CD4-positive, alpha-beta T cell treated with Interleukin-21 for 1 hour (primary cell): ENCODE results near the gene DENND6B.
"Not testable (repeated sequence)": the region's sequence is repeated elsewhere in the genome, so short reads cannot be mapped to it uniquely, and the experiment has no call there.

Source experiments
- DNase-seq: peaks from one replicate; pipeline ENCODE4 v3.0.0-alpha.2; 2020

DENND6B gene, protein sequence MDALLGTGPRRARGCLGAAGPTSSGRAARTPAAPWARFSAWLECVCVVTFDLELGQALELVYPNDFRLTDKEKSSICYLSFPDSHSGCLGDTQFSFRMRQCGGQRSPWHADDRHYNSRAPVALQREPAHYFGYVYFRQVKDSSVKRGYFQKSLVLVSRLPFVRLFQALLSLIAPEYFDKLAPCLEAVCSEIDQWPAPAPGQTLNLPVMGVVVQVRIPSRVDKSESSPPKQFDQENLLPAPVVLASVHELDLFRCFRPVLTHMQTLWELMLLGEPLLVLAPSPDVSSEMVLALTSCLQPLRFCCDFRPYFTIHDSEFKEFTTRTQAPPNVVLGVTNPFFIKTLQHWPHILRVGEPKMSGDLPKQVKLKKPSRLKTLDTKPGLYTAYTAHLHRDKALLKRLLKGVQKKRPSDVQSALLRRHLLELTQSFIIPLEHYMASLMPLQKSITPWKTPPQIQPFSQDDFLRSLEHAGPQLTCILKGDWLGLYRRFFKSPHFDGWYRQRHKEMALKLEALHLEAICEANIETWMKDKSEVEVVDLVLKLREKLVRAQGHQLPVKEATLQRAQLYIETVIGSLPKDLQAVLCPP

DNA sequence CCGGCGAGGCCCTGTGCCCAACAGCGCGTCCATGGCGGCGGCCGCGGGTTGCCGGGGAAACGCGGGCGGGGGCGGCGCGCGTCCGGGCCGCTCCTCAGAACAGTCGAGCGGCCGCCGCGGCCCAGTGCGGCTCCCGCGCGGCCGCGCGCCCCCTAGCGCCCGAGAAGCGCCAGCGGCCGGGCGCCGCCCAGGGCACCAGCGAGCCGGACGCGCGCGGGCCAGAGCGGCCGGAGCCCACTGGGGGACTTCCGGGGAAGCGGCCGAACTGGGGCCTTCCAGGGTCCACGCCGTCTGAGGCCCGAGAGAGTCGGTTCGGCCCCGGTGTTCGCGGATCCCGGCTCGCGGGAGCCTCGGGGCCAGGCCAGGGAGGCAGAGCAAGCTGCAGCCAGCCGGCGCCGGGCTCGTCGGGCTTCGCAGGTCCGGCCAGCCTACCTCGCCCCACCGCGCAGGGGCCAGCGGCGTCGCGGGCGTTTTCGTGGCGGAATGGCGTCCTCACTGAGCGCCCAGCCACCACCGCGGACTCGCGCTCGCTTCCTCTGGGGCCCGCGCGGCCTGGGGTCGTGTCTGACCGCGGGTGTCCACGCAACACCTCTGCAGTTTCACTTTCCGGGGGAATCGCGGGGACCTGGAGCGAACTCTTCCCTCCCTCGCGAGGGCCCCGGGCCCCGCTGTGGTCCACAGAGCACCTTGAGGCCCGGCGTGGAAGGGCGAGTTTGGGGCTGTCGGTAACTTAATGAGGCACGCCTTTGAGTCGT, at the start of gene DENND6B:
Gene DENND6B (minus strand): TSS at position 57 of the 755 bp plus-strand sequence. CDS start 24 bp downstream, at position 33.
- DNase-seq: peak; percentile 72

DNA sequence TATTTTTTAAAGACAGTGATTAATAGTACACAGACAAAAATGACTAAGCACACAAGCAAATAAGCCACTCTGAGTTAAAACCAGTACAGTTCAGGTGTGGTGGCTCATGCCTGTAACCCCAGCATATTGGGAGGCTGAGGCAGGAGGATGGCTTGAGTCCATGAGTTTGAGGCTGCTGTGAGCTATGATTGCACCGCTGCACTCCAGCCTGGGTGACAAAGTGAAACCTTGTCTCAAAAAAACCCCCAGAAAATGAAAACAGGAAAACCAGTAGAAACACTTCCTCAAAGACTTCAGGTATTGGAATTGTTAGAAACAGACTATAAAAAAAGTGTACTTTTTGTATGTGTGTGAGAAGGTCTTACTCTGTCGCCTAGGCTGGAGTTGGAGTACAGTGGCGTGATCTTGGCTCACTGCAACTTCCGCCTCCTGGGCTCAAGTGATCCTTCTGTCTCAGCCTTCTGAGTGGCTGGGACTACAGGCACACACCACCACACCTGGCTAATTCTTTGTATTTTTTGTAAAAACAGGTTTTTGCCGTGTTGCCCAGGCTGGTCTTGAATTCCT, 49.4 kb upstream of the DENND6B start:
- DNase-seq: no peak

DNA sequence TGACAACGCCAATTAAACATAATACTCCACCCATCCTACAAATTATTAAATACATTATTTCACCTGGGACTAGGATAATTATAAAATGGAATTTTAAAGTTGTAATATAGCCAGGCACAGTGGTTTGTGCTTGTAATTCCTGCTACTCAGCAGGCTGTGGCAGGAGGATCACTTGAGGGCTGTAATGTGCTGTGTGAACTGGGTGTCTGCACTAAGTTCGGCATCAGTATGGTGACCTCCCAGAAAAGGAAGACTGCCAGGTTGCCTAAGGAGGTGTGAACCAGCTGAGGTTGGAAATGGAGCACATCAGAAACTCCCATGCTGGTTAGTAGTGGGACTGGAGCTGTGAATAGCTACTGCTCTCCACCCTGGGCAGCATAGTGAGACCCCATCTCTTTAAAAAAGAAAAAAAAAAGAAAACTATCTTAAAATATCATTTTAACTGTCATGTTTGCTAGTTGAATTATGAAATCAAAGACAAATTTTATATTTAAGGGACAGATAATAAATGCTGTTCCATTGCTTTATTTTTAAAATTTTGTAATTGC, 44.4 kb upstream of the DENND6B start:
- DNase-seq: no peak

DNA sequence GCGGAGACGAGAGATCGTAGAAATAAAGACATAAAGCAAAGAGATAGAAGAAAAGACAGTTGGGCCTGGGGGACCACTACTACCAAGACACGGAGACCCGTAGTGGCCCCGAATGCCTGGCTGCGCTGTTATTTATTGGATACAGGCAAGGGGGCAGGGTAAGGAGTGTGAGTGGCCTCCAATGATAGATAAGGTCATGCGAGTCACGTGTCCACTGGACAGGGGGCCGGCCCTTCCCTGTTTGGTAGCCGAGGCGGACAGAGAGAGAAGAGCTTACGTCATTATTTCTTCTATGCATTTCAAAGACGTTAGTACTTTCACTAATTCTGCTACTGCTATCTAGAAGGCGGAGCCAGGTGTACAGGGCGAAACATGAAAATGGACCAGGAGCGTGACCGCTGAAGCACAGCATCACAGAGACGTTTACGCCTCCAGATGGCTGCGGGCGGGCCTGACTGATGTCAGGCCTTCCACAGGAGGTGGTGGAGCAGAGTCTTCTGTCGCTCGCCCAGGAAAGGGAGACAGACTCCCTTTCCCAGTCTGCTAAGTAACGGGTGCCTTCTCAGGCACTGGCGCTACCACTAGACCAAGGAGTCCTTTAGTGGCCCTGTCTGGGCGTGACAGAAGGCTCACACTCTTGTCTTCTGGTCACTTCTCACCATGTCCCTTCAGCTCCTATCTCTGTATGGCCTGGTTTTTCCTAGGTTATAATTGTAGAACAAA, 41.1 kb upstream of the DENND6B start:
- DNase-seq: no peak

DNA sequence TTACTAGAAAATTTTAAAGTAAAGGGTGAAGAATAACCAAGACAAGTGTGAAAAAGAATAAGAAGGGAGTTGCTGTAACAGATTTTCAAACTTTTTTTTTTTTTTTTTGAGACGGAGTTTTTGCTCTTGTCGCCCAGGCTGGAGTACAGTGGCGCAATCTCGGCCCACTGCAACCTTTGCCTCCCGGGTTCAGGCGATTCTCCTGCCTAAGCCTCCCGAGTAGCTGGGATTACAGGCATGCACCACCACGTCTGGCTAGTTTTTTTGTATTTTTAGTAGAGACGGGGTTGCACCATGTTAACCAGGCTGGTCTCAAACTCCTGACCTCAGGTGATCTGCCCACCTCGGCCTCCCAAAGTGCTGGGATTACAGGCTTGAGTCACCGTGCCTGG, 37.0 kb upstream of the DENND6B start:
- not testable (repeated sequence) for DNase-seq

DNA sequence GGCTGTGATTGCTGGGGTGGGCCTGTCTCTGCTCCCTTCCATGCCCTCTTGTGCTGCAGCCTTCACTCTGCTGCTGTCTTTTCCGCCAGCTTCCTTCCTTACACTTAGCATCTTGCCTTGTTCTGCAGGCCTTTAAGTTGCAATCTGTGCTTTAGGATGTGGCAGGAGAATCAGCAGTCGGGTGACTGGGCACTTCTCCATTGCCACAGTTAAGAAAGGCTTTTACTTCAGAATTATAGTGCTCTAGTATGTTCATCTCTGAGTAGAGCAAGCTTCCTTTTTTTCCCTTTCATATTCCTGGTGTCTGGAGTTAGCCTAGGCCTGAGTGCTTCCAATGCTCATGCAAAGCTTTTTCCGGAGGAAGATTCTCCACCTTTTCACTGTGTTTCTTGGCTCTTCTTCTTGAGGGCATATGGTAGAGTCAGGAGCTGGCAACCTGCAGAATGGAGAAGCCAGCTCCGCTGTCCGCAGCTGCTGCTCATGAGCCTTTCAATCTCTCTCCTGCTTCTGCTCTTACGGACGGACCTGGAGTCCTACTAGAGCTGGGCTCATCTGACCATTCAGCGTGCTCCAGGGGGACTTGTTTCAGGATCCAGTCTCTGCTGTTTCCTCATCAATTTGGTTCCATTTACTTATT, 36.5 kb upstream of the DENND6B start:
- no peak for DNase-seq

DNA sequence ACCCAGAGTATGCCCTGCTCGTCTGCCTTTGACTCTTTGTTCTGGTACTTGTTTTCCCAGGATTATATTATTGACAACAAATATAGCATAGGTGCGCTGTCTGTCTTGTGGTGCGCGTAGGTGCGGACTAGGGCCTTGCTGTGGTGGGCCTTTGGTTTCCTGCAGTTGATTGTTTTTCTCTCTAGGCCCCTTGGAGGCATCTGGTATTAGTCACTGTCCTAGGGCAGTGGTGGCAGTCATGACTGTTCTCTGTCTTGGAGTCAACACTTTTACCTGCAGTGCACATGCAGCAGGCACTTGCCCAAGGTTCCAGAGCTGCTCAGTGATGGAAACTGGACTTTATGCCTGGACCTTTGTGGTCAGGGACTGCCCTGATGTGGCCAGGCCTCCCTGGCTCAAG, 34.9 kb upstream of the DENND6B start:
- DNase-seq: no peak

DNA sequence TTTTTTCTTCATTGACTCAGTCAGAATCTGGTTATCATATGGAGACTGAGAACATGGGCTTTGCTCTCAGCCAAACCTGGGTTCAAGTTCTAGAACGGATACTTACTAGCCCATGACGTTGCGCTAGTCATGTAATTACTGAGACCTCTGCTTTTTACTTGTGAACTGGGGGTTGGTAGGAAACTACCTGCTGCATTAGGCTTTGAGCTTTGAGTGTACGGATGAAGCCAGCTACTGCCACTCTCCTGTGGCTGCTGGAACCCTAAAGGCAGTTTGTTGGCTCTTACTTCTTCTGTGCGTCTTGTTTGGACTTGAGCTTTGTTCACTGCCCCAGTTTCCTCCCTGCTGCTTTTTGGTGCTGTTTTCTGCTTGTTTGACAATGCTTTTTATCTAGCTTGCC, 34.4 kb upstream of the DENND6B start:
- DNase-seq: no peak

DNA sequence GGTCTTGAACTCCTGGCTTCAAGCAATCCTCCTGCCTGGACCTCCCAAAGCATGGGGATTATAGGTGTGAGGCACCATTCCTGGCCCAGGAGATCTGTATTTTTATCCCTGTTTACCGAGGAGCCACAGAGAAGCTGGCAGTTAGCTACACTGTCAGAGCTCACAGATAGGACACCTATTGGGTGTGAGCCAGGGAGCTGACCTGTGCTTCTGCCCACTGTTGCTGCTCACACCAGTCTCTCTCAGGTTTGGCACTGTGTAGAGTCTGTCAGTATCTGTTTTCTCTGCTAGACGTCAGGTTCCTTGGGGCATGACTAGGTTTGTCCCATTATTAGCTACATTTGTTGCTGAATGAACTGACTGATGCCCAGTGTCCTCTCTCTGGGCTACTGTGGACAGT, 33.8 kb upstream of the DENND6B start:
- no peak for DNase-seq

DNA sequence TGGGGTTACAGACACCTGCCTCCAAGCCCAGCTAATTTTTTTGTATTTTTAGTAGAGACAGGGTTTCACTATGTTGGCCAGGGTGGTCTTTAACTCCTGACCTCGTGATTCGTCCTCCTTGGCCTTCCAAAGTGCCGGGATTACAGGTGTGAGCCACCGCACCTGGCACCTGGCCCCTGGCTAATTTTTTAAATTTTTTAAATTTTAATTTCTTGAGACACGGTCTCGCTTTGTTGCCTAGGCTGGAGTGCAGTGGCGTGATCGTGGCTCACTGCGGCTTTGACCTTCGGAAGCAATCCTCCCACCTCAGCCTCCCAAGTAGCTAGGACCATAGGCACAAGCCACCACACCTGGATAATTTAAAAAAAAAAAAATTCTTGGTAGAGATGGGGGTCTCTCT, 30.9 kb upstream of the DENND6B start:
- DNase-seq: no peak

DNA sequence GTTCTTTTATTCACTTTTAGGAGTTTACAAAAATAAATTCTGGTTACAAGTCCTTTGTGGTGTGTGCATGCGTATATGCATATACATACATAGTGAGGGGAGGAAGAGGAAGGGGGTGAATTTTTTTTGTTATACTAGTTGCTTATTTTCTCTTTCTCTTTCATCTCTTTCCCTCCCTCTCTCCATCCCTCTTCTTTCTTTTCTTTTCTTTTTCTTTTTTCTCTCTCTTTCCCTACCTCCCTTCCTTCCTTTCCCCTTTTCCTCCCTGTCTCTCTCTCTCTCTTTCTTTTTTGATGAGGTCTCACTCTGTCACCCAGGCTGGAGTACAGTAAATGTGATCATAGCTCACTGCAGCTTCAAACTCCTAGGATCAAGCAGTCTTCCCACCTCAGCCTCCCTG, 30.4 kb upstream of the DENND6B start:
- DNase-seq: no peak

DNA sequence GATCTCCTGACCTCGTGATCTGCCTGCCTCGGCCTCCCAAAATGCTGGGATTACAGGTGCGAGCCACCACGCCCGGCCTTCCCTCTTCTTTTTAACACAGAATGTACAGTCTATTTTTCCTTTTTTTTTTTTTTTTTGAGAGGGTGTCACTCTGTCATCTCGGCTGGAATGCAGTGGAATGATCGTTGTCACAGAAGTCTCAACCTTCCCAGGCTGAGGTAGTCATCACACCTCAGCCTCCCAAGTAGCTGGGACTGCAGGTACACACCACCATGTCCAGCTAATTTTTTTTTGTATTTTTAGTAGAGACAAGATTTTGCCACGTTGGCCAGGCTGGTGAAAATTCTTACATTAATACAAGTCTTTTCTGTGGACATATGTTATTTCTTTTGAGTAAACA, 29.4 kb upstream of the DENND6B start:
- DNase-seq: no peak

DNA sequence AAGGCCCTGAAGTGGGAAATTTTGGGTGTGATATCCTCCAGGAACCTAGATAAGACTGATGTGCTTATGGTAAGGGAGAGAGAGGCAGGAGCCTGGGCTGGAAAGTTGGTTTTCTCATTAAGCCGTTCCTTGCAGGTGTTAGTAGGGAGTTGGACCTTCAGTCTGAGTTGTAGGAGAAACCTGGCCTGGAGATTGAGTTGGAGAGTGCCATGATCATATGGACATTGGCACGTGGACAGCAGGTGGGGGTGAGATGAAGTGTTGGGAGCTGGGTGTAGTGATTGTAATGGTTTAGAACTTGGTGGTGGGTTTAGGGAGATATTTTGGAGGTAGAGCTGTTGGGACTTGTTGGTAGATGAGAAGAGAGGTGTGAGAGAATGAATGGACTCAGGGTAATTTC, 21.2 kb upstream of the DENND6B start:
- no peak for DNase-seq

DNA sequence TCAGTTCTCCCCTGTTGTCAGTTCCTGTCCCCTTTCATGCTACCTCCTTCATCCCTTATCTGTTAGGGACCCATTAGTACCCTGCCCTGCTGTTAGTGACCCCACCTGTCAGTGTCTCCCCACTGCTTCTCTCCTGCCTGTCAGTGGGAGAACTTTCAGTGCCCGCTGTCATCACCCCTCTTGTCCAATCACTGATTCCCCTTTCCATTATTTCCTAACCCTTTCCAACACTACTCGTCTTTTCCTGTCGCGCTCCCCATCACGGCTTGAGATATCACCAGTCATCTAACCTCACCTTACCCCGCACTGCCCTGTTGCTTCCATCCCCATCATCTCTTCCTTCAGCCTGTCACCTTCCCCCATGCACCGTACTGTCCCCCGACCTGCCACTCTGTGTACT, 20.3 kb upstream of the DENND6B start:
- DNase-seq: no peak

DNA sequence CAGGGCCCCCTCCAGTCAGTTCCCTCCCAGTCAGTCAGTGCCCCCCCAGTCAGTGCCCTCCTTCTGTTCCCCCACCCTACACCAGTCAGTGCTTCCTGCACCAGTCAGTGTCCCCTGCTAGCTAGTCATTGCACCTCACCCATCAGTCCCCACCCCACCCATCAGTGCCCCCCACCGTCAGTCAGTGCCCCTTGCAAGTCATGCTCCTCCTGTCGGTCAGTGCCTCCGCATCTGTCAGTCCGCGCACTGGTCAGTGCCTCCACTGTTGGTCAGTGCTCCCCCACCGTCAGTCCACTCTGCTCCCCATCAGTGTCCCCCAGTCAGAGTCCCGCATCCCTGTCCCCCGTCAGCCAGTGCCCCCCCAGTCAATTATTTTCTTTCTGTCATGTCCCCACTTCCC, 19.7 kb upstream of the DENND6B start:
- DNase-seq: no peak

DNA sequence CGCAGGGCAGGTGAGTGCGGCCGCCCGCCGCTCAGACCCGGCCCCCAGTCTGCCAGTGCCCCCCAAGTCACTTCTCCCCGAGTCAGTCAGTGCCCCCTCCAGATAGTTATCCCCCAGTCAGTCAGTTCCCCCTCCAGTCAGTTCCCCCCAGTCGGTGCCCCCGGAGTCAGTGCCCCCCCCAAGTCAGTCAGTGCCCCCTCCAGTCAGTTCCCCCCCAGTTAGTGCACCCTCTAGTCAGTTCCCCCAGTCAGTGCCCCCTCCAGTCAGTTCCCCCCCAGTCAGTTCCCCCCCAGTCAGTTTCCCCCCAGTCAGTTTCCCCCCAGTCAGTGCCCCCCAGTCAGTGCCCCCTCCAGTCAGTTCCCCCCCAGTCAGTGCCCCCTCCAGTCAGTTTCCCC, 16.7 kb upstream of the DENND6B start:
- no peak for DNase-seq

DNA sequence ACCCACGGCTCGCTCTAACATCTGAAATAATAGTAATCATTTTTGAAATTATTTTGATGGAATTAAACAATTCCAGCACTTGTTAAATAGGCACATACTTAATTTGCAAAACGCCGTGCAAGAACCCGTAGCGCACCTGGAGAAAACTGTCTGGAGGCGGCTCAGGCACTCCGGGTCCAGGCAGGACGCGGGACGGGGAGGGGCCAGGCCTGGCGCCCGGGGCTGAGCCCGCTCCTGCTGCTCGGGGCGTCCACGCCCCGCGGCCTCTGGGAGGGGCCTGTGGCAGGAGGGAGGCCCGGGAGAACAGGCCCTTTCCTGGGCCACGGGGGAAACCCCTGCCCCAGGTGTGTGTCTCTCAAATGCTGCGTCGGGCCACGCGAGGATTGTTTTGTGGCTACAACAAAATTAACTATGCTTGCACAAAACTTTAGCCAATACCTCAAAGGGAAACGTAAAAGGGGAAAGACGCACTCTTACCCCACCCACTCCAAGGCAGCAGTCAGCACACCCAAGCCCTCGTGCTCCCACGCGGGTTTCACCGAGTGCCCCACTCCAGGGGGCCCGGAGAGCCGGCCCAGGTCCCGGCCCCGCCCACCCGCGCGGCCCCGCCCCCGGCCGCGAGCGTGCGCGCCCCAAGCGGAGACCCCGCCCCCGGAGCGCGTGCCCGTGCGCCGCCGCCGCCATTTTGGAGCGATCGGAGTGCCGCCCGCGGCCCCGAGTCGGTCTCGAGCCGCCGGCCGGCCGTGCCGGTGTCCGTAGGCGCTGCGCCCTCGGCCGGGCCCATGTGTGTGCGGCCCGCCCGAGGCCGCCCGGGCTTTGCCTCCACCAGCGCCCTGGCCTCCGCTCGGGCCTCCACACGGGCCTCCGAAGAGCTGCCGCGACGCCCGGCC, 16.1 kb upstream of the DENND6B start, which contains the start of gene PPP6R2:
Gene PPP6R2 (plus strand): TSS at position 677 of the 890 bp plus-strand sequence. CDS start 50,582 bp downstream, outside the sequence.
- DNase-seq: peak; percentile 89

DNA sequence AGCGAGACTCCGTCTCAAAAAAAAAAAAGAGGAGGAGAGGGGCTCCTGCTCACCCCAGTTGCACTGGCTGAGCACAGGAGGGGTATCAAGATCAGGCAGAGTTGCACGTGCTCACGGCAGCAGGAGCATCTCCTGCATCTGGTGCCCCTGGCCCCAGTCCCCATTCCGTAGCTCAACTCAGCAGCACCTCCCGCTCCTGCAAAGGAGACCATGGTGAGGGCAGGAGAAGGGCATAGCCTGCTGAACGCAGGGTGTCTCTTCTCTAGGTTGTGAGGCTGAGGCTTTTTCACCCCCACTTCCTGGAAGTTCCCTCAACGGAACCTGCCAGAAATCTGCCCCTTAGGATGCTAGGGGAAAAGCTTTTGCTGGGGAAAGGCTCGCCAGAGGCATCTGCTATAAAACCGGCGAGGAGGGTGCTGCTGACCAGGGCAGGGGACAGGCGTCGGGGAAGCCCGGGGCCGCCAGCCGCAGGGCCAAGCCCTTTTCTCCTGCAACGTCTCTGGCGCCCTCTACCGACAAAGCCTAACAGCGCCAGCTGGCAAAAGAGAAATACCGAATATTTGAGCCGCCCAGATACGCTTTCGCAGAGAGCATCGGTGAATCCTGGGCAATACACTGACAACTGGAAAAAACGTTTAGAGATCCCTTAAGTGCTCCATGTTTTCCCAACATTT, 15.3 kb upstream of the DENND6B start:
- DNase-seq: peak; percentile 89

DNA sequence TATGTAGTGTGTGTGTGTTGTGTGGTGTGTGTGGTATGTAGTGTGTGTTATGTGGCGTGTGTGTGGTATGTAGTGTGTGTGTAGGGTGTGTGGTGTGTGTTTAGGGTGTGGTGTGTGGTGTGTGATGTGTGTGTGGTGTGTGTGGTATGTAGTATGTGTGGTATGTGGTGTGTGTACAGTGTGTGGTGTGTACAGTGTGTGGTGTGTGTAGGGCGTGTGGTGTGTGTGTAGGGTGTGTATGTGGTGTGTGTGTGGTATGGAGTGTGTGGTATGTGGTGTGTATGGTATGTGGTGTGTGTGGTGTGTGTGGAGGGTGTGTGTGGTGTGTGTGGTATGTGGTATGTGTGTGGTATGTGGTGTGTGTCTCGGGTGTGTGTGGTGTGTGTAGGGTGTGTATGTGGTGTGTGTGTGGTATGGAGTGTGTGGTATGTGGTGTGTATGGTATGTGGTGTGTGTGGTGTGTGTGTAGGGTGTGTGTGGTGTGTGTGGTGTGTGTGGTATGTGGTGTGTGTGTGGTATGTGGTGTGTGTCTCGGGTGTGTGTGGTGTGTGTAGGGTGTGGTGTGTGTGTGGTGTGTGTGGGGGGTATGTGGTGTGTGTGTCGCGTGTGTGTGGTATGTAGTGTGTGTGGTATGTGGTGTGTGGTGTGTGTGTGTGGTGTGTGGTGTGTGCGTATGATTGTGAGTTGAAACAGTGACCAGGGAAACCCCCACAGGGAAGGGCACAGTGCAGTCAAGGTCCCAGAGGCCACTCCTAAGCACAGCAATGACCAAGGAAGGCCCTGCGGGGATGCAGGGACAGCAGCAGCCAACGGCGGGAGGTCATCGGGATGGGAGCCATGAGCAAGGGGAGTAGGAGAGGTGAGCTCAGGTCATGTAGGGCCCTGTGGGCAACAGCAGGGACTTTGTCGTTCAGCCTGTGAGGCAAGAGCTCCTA, 13.4 kb upstream of the DENND6B start:
- DNase-seq: peak; percentile 40
